Esophagus muscularis mucosa (tissue), 4 donors: ENCODE data around the gene LGALS3.

ENCODE experiments used
- CTCF ChIP-seq, 3 experiments: fragments of 200-600 bp in 2 of 3; fragments of 450-650 bp in 1 of 3; sonication (generic) in 2 of 3; IDR thresholded peaks; one replicate each; pipeline ENCODE4 v1.5.1; 2017 to 2019; ENCODE audit warnings: antibody characterized with exemption in 3 of 3, mild to moderate bottlenecking in 2 of 3, moderate library complexity in 1 of 3
- EP300 ChIP-seq: sonication (generic); formaldehyde crosslinking; IDR thresholded peaks from one replicate; pipeline ENCODE4 v1.6.1; 2017; ENCODE audit warnings: antibody characterized with exemption
- POLR2A ChIP-seq: fragments of 450-650 bp; IDR thresholded peaks from one replicate; pipeline ENCODE4 v1.6.1; 2017; ENCODE audit warnings: antibody characterized with exemption, moderate library complexity, mild to moderate bottlenecking, low read depth
- POLR2AphosphoS5 ChIP-seq, 2 donors: sonication (generic); formaldehyde crosslinking; IDR thresholded peaks; one replicate each; pipeline ENCODE4 v1.6.1; 2017; ENCODE audit warnings: antibody characterized with exemption in 2 of 2

GRCh38 chr14:55136241-55136640 is 7.2 kb downstream of the LGALS3 start:
- no peak for TF ChIP-seq CTCF (IDR thresholded peaks at IDR 0.05)
- TF ChIP-seq POLR2AphosphoS5 (IDR thresholded peaks at IDR 0.05) = no peak
- no peak for TF ChIP-seq POLR2A
- TF ChIP-seq EP300 = no peak
